ENCODE data around the gene PSTPIP1.

DNA sequence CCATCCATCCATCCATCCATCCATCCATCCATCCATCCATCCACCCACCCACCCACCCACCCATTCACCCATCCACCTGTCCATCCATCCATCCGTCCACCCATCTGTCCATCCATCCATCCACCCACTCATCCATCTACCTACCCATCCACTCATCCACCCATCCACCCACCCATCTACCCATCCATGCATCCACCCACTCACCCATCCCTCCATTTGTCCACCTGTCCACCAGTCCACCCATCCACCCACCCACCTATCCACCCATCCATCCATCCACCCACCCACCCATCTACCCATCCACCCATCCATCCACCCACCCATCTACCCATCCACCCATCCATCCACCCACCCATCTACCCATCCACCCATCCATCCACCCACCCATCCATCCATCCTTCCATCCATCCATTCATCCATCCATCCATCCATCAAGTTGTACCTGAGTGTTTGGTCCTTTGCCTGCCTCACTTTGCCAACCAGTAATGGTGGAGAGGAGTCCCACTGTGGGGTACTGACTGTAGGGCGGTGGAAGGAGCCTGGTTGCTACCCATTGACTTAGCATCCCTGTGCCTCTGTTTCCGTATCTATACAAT is 17.3 kb downstream of the PSTPIP1 start:
- TF ChIP-seq, protein P1, sequence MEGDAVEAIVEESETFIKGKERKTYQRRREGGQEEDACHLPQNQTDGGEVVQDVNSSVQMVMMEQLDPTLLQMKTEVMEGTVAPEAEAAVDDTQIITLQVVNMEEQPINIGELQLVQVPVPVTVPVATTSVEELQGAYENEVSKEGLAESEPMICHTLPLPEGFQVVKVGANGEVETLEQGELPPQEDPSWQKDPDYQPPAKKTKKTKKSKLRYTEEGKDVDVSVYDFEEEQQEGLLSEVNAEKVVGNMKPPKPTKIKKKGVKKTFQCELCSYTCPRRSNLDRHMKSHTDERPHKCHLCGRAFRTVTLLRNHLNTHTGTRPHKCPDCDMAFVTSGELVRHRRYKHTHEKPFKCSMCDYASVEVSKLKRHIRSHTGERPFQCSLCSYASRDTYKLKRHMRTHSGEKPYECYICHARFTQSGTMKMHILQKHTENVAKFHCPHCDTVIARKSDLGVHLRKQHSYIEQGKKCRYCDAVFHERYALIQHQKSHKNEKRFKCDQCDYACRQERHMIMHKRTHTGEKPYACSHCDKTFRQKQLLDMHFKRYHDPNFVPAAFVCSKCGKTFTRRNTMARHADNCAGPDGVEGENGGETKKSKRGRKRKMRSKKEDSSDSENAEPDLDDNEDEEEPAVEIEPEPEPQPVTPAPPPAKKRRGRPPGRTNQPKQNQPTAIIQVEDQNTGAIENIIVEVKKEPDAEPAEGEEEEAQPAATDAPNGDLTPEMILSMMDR (IDR thresholded peaks at IDR 0.05), result no peak
- TF ChIP-seq POLR2A (IDR thresholded peaks at IDR 0.05), result no peak
- no peak for TF ChIP-seq POLR2AphosphoS5 (IDR thresholded peaks at IDR 0.05)

Measured in breast epithelium (tissue), 3 donors.